Central memory CD8-positive, alpha-beta T cell (primary cell): ENCODE results near the gene ATG101.

ENCODE experiments used
- ATAC-seq: fragments of 150-1000 bp; cut with Tn5 transposase; replicated peaks from 2 replicates; pipeline ENCODE4 v1.10.0; 2022; ENCODE audit warnings: mild to moderate bottlenecking, moderate FRiP score, moderate number of reproducible peaks; ENCODE audit not compliant: poor library complexity, severe bottlenecking; ENCODE audit errors: extremely low read depth
- DNase-seq, 2 donors: peaks; one replicate each; pipeline ENCODE4 v3.0.0; 2021; ENCODE audit warnings: low spot score in 2 of 2
- H3K27ac Mint-ChIP-seq: one replicate; pipeline ENCODE4 v1.8.0; 2022; ENCODE audit warnings: low read depth, mild to moderate bottlenecking, moderate library complexity, mixed read lengths
- H3K27me3 Mint-ChIP-seq: one replicate; pipeline ENCODE4 v1.8.0; 2022; ENCODE audit warnings: mixed read lengths
- H3K36me3 Mint-ChIP-seq: one replicate; pipeline ENCODE4 v1.8.0; 2022; ENCODE audit warnings: mild to moderate bottlenecking, moderate library complexity, mixed read lengths; ENCODE audit not compliant: insufficient read depth
- H3K4me1 Mint-ChIP-seq: one replicate; pipeline ENCODE4 v1.8.0; 2022; ENCODE audit warnings: mixed read lengths
- H3K4me3 Mint-ChIP-seq: one replicate; pipeline ENCODE4 v1.8.0; 2022; ENCODE audit warnings: mild to moderate bottlenecking, moderate library complexity, mixed read lengths
- H3K9me3 Mint-ChIP-seq: one replicate; pipeline ENCODE4 v1.8.0; 2022; ENCODE audit warnings: mixed read lengths

The ATG101 gene

GRCh38 chr12:52045794-52046199, 24.0 kb upstream of the ATG101 start:
- ATAC-seq (no peak), DNase-seq (no peak)
- Mint-ChIP-seq H3K4me1 (peaks cover 29% of the 10 kb centered on the region), H3K27ac (no peak overlapping the region), H3K9me3 (no peaks in the 10 kb centered on the region), H3K27me3 (peaks cover 11% of the 10 kb centered on the region), H3K4me3 (no peak overlapping the region), H3K36me3 (peaks cover 2% of the 10 kb centered on the region)

- Mint-ChIP-seq H3K36me3 (peaks cover 7% of the 10 kb centered on the region), H3K9me3 (no peaks in the 10 kb centered on the region), H3K4me3 (no peak overlapping the region), H3K27ac (no peak overlapping the region), H3K27me3 (peaks cover 11% of the 10 kb centered on the region), H3K4me1 (peaks cover 34% of the 10 kb centered on the region)
- ATAC-seq = no peak
- no peak for DNase-seq
These were observed 22.9 kb upstream of the ATG101 start for GRCh38 chr12:52046859-52047258.

- Mint-ChIP-seq H3K9me3 (no peaks in the 10 kb centered on the region), H3K27ac (peak overlapping the region; percentile 93), H3K4me1 (peaks cover 31% of the 10 kb centered on the region), H3K36me3 (peaks cover 11% of the 10 kb centered on the region), H3K4me3 (peak overlapping the region; percentile 85), H3K27me3 (peaks cover 11% of the 10 kb centered on the region)
- ATAC-seq (no peak), DNase-seq (no peak)
These were observed 20.5 kb upstream of the ATG101 start for GRCh38 chr12:52049286-52049685.

- peak overlapping the region; percentile 85 for H3K4me3 Mint-ChIP-seq
- peaks cover 31% of the 10 kb centered on the region for H3K4me1 Mint-ChIP-seq
- H3K27ac Mint-ChIP-seq = peak overlapping the region; percentile 93
- no peak for DNase-seq
- H3K9me3 Mint-ChIP-seq = no peaks in the 10 kb centered on the region
- no peak for ATAC-seq
- H3K36me3 Mint-ChIP-seq = peaks cover 11% of the 10 kb centered on the region
- H3K27me3 Mint-ChIP-seq = peaks cover 11% of the 10 kb centered on the region
These were observed 20.1 kb upstream of the ATG101 start for GRCh38 chr12:52049688-52050087.

- Mint-ChIP-seq H3K27ac (peak overlapping the region; percentile 93), H3K36me3 (peaks cover 11% of the 10 kb centered on the region), H3K4me1 (peaks cover 31% of the 10 kb centered on the region), H3K4me3 (peak overlapping the region; percentile 85), H3K27me3 (peaks cover 11% of the 10 kb centered on the region), H3K9me3 (no peaks in the 10 kb centered on the region)
- DNase-seq (no peak), ATAC-seq (no peak)
These were observed 19.5 kb upstream of the ATG101 start for GRCh38 chr12:52050116-52050757.

- Mint-ChIP-seq H3K4me3 (peak within 1 kb of the TSS; percentile 85), H3K36me3 (peaks cover 11% of the 10 kb centered on the region), H3K4me1 (peaks cover 31% of the 10 kb centered on the region), H3K9me3 (no peaks in the 10 kb centered on the region), H3K27ac (peak within 1 kb of the TSS; percentile 93), H3K27me3 (peaks cover 11% of the 10 kb centered on the region)
- ATAC-seq = peak; percentile 90
- DNase-seq = peak; percentile 97 to 98
These were observed 18.8 kb upstream of the ATG101 start, which contains the start of gene NR4A1 for GRCh38 chr12:52050758-52051541. NR4A1 (plus strand) TSS chr12:52051442; CDS start chr12:52054329, 2,887 bp downstream.

GRCh38 chr12:52052468-52053186, 17.2 kb upstream of the ATG101 start:
- Mint-ChIP-seq H3K27me3 (peaks cover 11% of the 10 kb centered on the region), H3K36me3 (peaks cover 11% of the 10 kb centered on the region), H3K4me1 (peaks cover 31% of the 10 kb centered on the region), H3K9me3 (no peaks in the 10 kb centered on the region), H3K27ac (peak overlapping the region; percentile 93), H3K4me3 (peak overlapping the region; percentile 85)
- ATAC-seq = no peak
- no peak for DNase-seq

GRCh38 chr12:52053536-52054209, 16.1 kb upstream of the ATG101 start:
- Mint-ChIP-seq H3K4me3 (no peak overlapping the region), H3K27ac (peak overlapping the region; percentile 93), H3K9me3 (no peaks in the 10 kb centered on the region), H3K36me3 (peaks cover 11% of the 10 kb centered on the region), H3K27me3 (peaks cover 11% of the 10 kb centered on the region), H3K4me1 (peaks cover 31% of the 10 kb centered on the region)
- no peak for DNase-seq
- ATAC-seq = no peak

GRCh38 chr12:52054231-52054832, 15.4 kb upstream of the ATG101 start:
- no peak for DNase-seq
- H3K27me3 Mint-ChIP-seq = peaks cover 5% of the 10 kb centered on the region
- ATAC-seq = no peak
- no peak overlapping the region for H3K27ac Mint-ChIP-seq
- H3K4me3 Mint-ChIP-seq = no peak overlapping the region
- no peaks in the 10 kb centered on the region for H3K9me3 Mint-ChIP-seq
- H3K36me3 Mint-ChIP-seq = peaks cover 11% of the 10 kb centered on the region
- H3K4me1 Mint-ChIP-seq = peaks cover 28% of the 10 kb centered on the region

- Mint-ChIP-seq H3K36me3 (peaks cover 11% of the 10 kb centered on the region), H3K4me1 (peaks cover 20% of the 10 kb centered on the region), H3K4me3 (no peak overlapping the region), H3K27me3 (no peaks in the 10 kb centered on the region), H3K27ac (no peak overlapping the region), H3K9me3 (no peaks in the 10 kb centered on the region)
- DNase-seq (no peak), ATAC-seq (no peak)
These were observed 14.7 kb upstream of the ATG101 start for GRCh38 chr12:52054833-52055730.
